Hematopoietic multipotent progenitor cell (in vitro differentiated cells): Measurements from ENCODE around the gene UROC1. TPM values are rescaled to one million over a fixed set of nuclear protein-coding genes. Genes with fewer than 3 reads are reported as not detected.

ENCODE experiments used
- DNase-seq, 3 donors: peaks; one replicate each; pipeline ENCODE4 v3.0.0-alpha.2; 2011 to 2015; ENCODE audit warnings: low read depth in 2 of 3, low spot score in 2 of 3
- total RNA-seq: library from RNA; depleted of rRNA; stranded (reverse); fragments of >200 nt; gene quantifications from one replicate; pipeline ENCODE4 v1.2.3, GENCODE V29; 2012

UROC1 gene
- total RNA-seq, 1 donor, result under 0.01 TPM

GRCh38 chr3:126517986-126518778 lies 609 bp upstream of the UROC1 start:
- no peak for DNase-seq

DNA sequence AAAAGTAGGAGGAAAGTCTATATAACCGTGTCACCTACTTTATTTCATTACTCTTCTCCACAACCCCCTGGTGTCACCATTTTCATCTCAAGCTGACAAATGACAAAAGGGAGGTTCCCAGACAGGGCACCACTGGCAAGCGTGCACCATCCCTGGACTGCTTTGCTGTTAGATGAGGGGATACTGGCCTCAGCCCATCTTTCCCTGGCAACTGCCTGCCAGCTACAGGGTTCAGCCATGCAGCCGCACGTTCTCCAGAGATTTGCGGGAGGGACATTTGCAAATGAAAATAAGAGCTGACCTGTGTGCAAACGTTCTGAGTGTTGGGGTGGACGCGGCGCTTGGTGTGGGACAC lies 660 bp downstream of the UROC1 start:
- DNase-seq, result no peak

- DNase-seq, result no peak
Measured at GRCh38 chr3:126516152-126516935, 1.2 kb downstream of the UROC1 start.

- DNase-seq, result no peak
Measured at GRCh38 chr3:126515066-126515706, 2.4 kb downstream of the UROC1 start.

- no peak for DNase-seq
Measured at GRCh38 chr3:126514161-126514560, 3.4 kb downstream of the UROC1 start.

GRCh38 chr3:126512916-126513650 lies 4.5 kb downstream of the UROC1 start:
- no peak for DNase-seq

DNA sequence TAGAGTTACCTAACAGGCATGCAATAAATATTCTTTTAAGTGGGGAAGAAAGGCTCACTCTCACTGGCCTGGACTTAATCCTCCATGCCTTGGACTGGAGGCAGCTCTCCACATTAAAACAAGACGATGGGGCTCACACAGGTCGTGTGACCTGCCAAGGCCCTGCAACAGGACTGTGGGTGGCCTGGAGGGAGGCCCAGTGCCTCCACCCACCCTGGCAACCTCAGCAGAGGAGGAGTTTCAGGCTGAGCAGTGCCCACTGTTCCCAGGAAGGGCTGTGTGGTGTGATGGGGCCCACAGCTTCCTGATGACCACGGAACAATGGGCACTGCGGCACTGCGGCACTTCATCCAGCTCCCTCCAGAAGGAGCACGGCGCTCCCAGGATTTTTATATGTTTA lies 5.5 kb downstream of the UROC1 start:
- no peak for DNase-seq

DNA sequence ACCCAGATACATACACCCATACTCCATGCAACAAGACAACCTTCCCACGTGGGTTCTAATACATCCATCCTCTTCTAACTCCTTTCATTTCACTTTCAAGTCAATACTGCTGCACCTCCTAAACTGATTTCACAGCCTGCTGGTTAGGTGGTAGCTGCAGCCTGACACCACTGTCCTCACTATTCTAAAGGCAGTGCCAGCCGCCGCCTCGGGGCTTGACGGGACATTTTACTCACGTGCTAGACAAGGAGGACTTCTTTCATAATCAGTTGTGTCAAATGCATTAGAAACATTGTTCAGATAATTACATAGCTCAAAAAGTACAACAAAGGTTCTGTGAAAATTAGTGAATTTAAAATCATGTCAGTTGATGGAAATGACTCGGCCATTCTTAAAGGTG lies 6.3 kb downstream of the UROC1 start:
- DNase-seq, result no peak

DNA sequence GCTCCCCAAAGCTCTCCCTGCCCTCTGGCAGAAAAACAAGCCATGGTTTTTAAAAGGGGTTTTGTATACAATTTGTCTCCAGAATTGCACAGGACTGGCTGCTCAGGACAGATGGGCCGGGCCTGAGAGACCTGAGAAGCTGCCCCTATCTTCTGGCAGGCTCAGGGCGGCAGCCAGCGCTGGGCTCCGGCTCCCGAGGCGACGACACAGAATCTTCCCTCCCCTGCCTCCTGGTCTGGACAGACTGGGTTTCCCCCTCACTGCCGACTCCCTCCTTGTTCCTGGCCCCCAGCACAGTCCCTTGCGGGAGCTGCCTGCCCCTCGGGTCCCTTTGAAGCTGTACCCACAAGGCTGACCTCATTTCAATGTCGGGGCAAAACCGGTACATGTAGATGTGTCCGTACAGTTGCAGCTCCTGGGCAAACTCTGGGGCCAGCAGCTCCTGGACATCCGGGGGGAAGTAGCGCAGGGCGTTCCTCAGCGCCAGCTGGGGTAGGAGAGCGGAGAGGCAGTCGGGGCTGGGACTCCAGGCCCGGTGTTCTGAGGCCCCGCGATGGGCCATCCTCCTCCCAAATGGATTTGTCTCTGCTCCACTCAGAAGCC lies 7.2 kb downstream of the UROC1 start:
- DNase-seq, result no peak

GRCh38 chr3:126509597-126510307 lies 7.8 kb downstream of the UROC1 start:
- no peak for DNase-seq

DNA sequence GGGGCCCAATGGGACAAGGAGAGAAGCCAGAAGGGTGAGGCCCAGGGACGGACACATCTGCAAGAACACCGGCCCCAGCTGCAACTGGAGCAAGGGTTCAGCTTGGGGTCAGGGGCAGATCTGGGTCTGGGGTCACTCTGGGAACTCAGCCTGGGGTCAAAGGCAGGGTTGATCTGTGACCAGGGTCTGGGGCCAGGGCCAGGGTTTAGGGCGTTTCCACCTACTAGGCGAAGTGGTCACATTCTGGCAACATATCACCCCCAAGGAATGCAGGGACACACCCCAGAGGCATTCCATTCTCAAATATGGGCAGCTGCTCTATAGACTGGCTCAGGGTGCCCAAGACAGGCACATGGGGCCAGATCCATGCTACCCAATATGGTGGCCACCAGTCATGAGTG lies 9.0 kb downstream of the UROC1 start:
- DNase-seq, result no peak

- no peak for DNase-seq
Measured at GRCh38 chr3:126507886-126508285, 9.7 kb downstream of the UROC1 start.

- no peak for DNase-seq
Measured at GRCh38 chr3:126503701-126504100, 13.9 kb downstream of the UROC1 start.

DNA sequence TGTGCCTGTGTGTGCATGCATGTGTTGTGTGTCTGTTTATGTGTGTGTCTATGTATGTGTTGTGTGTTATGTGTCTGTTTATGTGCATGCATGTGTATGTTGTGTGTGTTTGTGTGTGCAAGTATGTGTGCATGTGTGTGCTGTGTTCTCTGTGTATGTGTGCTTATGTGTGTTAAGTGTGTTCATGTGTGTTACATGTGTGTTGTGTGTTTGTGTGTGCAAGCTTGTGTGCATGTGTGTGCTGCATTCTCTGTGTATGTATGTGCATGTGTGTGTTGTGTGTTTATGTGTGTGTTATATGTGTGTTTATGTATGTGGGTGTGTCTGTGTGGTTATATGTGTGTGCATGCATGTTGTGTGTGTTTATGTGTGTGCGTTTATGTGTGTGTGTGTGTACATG lies 14.9 kb downstream of the UROC1 start:
- no peak for DNase-seq

DNA sequence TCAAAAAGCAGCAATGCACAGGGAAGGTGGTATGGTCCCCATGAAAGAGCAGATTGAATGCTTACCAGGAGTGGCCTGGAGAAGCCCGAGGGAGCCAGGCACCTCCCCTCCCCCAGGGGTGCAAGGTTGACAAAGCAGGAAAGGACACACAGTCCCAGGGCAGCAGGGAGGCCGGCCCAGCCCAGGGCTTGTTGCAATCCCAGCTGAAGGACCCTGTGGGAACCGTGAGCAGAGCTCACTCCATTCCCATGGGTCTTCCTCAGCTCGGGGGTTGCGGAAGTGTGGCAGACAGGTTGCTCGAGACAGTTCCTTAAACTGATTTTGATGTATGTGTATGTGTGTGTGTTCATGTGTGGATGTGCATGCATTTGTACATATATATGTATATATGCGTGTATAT lies 15.8 kb downstream of the UROC1 start:
- no peak for DNase-seq

DNA sequence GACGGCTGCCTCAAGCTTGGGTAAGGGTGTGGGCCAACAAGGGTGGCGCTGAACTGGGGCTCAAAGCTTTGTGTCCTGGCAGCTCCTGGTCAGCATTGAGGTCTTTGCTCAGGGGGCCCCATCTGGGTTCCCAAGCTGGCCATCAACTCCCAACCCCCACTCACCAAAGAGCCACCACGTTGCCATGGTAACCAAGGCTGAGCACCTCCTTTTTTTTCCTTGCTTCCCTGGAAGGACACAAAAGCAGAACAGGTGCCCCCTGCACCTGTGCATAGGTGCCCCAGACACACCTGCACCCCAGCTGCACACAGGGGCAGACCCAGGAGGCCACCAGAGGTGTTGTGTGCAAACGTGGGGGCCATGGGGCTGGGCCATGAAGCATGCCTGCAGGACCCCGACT lies 16.5 kb downstream of the UROC1 start:
- DNase-seq, result no peak

DNA sequence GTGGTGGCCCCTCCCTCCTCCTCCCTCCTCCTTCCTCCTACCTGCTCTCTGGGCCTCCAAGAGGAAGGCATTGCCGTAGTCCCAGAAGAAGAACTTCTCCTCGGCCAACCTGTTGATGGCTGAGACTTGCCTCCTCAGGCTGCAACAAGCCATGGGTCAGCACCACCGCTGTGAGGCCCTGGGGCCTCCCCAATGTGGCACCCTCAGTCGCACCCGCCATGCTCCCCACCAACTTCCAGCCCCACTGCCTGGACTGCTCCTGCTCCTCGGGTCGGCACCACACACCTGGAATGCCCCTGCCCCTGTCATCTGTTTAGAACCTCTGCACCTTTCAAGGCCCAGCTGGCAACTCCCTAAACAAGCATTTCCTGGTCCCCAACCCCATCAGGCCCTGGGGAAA lies 17.6 kb downstream of the UROC1 start:
- no peak for DNase-seq

- DNase-seq, result no peak
Measured at GRCh38 chr3:126499401-126499800, 18.2 kb downstream of the UROC1 start.

DNA sequence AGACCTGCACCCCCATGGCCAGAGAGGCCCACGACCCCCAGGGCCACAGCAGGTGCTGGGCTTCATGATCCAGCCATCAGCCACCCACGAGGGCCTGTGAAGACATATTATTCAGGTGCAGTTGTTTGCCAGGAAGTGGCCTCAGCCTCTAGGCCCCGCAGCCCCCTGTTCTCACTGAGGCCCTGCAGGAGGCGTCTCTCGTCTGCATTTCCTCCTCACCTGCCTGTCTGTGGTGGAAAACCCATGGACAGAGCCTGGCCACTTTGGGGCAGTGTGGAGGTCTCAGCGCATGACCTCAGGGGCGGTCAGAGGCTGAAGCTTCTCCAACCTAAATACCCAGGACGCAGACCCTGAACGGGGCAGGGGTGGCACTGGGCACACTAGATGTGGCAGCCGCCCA lies 18.6 kb downstream of the UROC1 start:
- no peak for DNase-seq

DNA sequence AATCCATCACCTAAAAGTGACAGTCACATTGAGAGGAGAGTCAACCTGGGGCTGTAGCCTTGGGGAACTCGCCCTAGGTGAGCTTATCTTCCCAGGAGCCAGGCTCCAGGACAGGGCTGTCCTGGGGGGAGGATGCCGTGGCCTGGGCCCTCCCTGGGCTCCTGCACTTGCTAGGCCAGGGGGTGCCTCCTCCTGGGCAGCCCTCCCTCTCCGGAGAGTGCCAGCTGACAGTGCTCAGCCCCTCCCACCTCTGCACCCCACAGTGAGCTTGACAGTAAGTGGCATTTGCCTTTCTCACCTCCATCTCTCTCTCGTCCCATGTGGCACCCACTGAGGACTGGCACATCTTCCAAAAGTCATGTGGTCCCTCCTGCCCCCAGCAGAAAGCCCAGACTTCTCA lies 19.1 kb downstream of the UROC1 start:
- DNase-seq, result no peak
